Measurements from ENCODE around the gene TNFRSF18.

Gene TNFRSF18

GRCh38 chr1:1173793-1174415, 32.5 kb downstream of the TNFRSF18 start, which contains the start of gene TTLL10:
Gene TTLL10 (plus strand): TSS chr1:1173880. CDS start chr1:1179216, 5,336 bp downstream.
- no peak for DNase-seq

- DNase-seq: no peak
Measured at GRCh38 chr1:1173061-1173792, 33.2 kb downstream of the TNFRSF18 start.

GRCh38 chr1:1171546-1172340, 34.6 kb downstream of the TNFRSF18 start:
- no peak for DNase-seq

- no peak for DNase-seq
Measured at GRCh38 chr1:1171161-1171545, 35.2 kb downstream of the TNFRSF18 start.

- no peak for DNase-seq
Measured at GRCh38 chr1:1170215-1171091, 35.9 kb downstream of the TNFRSF18 start.

- DNase-seq: no peak
Measured at GRCh38 chr1:1169429-1170214, 36.8 kb downstream of the TNFRSF18 start.

GRCh38 chr1:1168451-1169411, 37.7 kb downstream of the TNFRSF18 start:
- no peak for DNase-seq

- no peak for DNase-seq
Measured at GRCh38 chr1:1167841-1168450, 38.4 kb downstream of the TNFRSF18 start.

- no peak for DNase-seq
Measured at GRCh38 chr1:1167398-1167821, 39.0 kb downstream of the TNFRSF18 start.

- DNase-seq: no peak
Measured at GRCh38 chr1:1166642-1167397, 39.6 kb downstream of the TNFRSF18 start.

- DNase-seq: no peak
Measured at GRCh38 chr1:1165900-1166421, 40.4 kb downstream of the TNFRSF18 start.

GRCh38 chr1:1165485-1165884, 40.9 kb downstream of the TNFRSF18 start:
- DNase-seq: no peak

GRCh38 chr1:1164701-1165451, 41.5 kb downstream of the TNFRSF18 start:
- DNase-seq: no peak

- no peak for DNase-seq
Measured at GRCh38 chr1:1164361-1164700, 42.1 kb downstream of the TNFRSF18 start.

- DNase-seq: no peak
Measured at GRCh38 chr1:1163538-1164070, 42.8 kb downstream of the TNFRSF18 start.

GRCh38 chr1:1162597-1163537, 43.5 kb downstream of the TNFRSF18 start:
- DNase-seq: no peak

GRCh38 chr1:1161683-1162079, 44.7 kb downstream of the TNFRSF18 start:
- DNase-seq: no peak

All from GDM1 (cell line).